ENCODE results near the gene VWC2L. TPM values are rescaled to one million over a fixed set of nuclear protein-coding genes. Genes with fewer than 3 reads are reported as not detected.

Gene VWC2L
- total and polyA plus RNA-seq, 7 donors: 0.28 TPM; not detected in 6

- intact Hi-C loops (cut with DNase I): no loop called here
- no peak for TF ChIP-seq CTCF (IDR thresholded peaks at IDR 0.05)
- no peak for TF ChIP-seq POLR2AphosphoS5 (IDR thresholded peaks at IDR 0.05)
- no peak for TF ChIP-seq EP300 (IDR thresholded peaks at IDR 0.05)
- TF ChIP-seq POLR2A (IDR thresholded peaks at IDR 0.05): no peak
- no peaks in the 10 kb centered on the region for H3K4me1 ChIP-seq
- no peak overlapping the region for H3K27ac ChIP-seq
- H3K9me3 ChIP-seq: no peaks in the 10 kb centered on the region
- H3K27me3 ChIP-seq: no peaks in the 10 kb centered on the region
- H3K36me3 ChIP-seq: no peaks in the 10 kb centered on the region
- no peak for DNase-seq
- 75 to 77% methylated on average over 7 of the region's 7 CpGs for WGBS, 2 donors
- no peak overlapping the region for H3K4me3 ChIP-seq
Observed at GRCh38 chr2:214376618-214377285, 34.1 kb upstream of the VWC2L start.

- WGBS, 2 donors: 90 to 91% methylated on average over 5 of the region's 5 CpGs
- Histone ChIP-seq H3K36me3 (no peaks in the 10 kb centered on the region), H3K9me3 (no peaks in the 10 kb centered on the region), H3K4me1 (no peaks in the 10 kb centered on the region), H3K4me3 (no peak overlapping the region), H3K27me3 (no peaks in the 10 kb centered on the region), H3K27ac (no peak overlapping the region)
- intact Hi-C loops (cut with DNase I): no loop called here
- DNase-seq: no peak
- TF ChIP-seq POLR2A (IDR thresholded peaks at IDR 0.05) (no peak), POLR2AphosphoS5 (IDR thresholded peaks at IDR 0.05) (no peak), CTCF (IDR thresholded peaks at IDR 0.05) (no peak), EP300 (IDR thresholded peaks at IDR 0.05) (no peak)
Observed at GRCh38 chr2:214377286-214377624, 33.6 kb upstream of the VWC2L start.

- no peaks in the 10 kb centered on the region for H3K9me3 ChIP-seq
- no peaks in the 10 kb centered on the region for H3K27me3 ChIP-seq
- no peaks in the 10 kb centered on the region for H3K4me1 ChIP-seq
- no peaks in the 10 kb centered on the region for H3K36me3 ChIP-seq
- no peak overlapping the region for H3K4me3 ChIP-seq
- TF ChIP-seq POLR2A (IDR thresholded peaks at IDR 0.05) (no peak), EP300 (IDR thresholded peaks at IDR 0.05) (no peak), POLR2AphosphoS5 (IDR thresholded peaks at IDR 0.05) (no peak), CTCF (IDR thresholded peaks at IDR 0.05) (no peak)
- H3K27ac ChIP-seq: no peak overlapping the region
- WGBS, 2 donors: 11 to 50% methylated on average over 3 of the region's 3 CpGs
- no peak for DNase-seq
- intact Hi-C loops (cut with DNase I): no loop called here
Observed at GRCh38 chr2:214378455-214379103, 32.3 kb upstream of the VWC2L start.

- WGBS, 2 donors: 91 to 98% methylated on average over 1 of the region's 1 CpG
- Histone ChIP-seq H3K9me3 (no peaks in the 10 kb centered on the region), H3K36me3 (no peaks in the 10 kb centered on the region), H3K27me3 (no peaks in the 10 kb centered on the region), H3K4me3 (no peak overlapping the region), H3K27ac (no peak overlapping the region), H3K4me1 (no peaks in the 10 kb centered on the region)
- TF ChIP-seq CTCF (IDR thresholded peaks at IDR 0.05): no peak
- TF ChIP-seq POLR2AphosphoS5 (IDR thresholded peaks at IDR 0.05): no peak
- intact Hi-C loops (cut with DNase I): no loop called here
- no peak for DNase-seq
Observed at GRCh38 chr2:214379227-214379626, 31.6 kb upstream of the VWC2L start.

- no peak overlapping the region for H3K4me3 ChIP-seq
- H3K9me3 ChIP-seq: no peaks in the 10 kb centered on the region
- DNase-seq: no peak
- no peaks in the 10 kb centered on the region for H3K4me1 ChIP-seq
- H3K27ac ChIP-seq: no peak overlapping the region
- H3K27me3 ChIP-seq: no peaks in the 10 kb centered on the region
- 65 to 72% methylated on average over 5 of the region's 5 CpGs for WGBS, 2 donors
- no peaks in the 10 kb centered on the region for H3K36me3 ChIP-seq
- no peak for TF ChIP-seq CTCF (IDR thresholded peaks at IDR 0.05)
- TF ChIP-seq POLR2A (IDR thresholded peaks at IDR 0.05): no peak
- TF ChIP-seq POLR2AphosphoS5 (IDR thresholded peaks at IDR 0.05): no peak
- TF ChIP-seq EP300 (IDR thresholded peaks at IDR 0.05): no peak
- intact Hi-C loops (cut with DNase I): no loop called here
Observed at GRCh38 chr2:214380681-214381080, 30.2 kb upstream of the VWC2L start.

All from sigmoid colon (tissue), 7 donors.